C4-2B (cell line): ENCODE results near the gene NBPF12.
"Not testable (repeated sequence)": the region's sequence is repeated elsewhere in the genome, so short reads cannot be mapped to it uniquely, and the experiment has no call there.

Source experiments
- ZFX ChIP-seq: fragments of 450-650 bp; IDR thresholded peaks from 2 replicates; pipeline ENCODE4 v1.6.1; 2017
- TF ChIP-seq, protein P1 (sequence below): fragments of 450-650 bp; conservative IDR thresholded peaks from 2 replicates; pipeline ENCODE4 v1.5.1; 2017; ENCODE audit warnings: mild to moderate bottlenecking

DNA sequence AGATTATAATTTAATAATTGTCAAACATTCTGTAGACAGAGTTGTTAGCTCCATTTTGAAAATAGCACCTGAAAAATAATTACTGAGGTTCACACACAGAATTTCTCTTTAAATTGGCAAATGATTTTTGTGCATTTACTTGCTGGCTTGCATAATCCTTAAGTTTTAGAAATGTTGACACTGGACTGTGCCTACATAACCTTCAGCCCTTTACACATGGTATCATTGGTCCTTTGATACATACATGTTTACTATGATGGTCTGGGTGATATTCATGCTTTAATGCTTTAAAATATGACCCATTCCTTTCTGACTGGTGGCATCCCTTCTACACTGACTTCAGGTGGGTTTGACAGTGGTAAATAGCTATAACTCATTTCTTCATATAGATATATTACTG, 17.3 kb upstream of the NBPF12 start:
- TF ChIP-seq, protein P1, sequence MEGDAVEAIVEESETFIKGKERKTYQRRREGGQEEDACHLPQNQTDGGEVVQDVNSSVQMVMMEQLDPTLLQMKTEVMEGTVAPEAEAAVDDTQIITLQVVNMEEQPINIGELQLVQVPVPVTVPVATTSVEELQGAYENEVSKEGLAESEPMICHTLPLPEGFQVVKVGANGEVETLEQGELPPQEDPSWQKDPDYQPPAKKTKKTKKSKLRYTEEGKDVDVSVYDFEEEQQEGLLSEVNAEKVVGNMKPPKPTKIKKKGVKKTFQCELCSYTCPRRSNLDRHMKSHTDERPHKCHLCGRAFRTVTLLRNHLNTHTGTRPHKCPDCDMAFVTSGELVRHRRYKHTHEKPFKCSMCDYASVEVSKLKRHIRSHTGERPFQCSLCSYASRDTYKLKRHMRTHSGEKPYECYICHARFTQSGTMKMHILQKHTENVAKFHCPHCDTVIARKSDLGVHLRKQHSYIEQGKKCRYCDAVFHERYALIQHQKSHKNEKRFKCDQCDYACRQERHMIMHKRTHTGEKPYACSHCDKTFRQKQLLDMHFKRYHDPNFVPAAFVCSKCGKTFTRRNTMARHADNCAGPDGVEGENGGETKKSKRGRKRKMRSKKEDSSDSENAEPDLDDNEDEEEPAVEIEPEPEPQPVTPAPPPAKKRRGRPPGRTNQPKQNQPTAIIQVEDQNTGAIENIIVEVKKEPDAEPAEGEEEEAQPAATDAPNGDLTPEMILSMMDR, result not testable (repeated sequence)
- TF ChIP-seq ZFX, result not testable (repeated sequence)
